ENCODE measurements around the gene SLC22A5.

SLC22A5 gene

GRCh38 chr5:132369474-132370180 is at the start of gene SLC22A5:
Gene SLC22A5, plus strand, starts transcription at chr5:132369710. Its CDS starts 263 bp downstream, at chr5:132369973.
- TF ChIP-seq CTCF (IDR thresholded peaks at IDR 0.05; ENCODE audit: borderline replicate concordance, extremely low read depth, low read length, poor library complexity, severe bottlenecking) = no peak
- no peak for TF ChIP-seq EZH2 (IDR thresholded peaks at IDR 0.05; ENCODE audit: borderline replicate concordance, low read depth, low read length, severe bottlenecking)
- Histone ChIP-seq H3K36me3 (ENCODE audit: insufficient read depth, low read length) (no peaks in the 10 kb centered on the region), H3K4me2 (ENCODE audit: insufficient read depth, low read length) (no peak within 1 kb of the TSS), H4K20me1 (ENCODE audit: insufficient read depth, low read length) (no peaks in the 10 kb centered on the region), H3K27ac (ENCODE audit: low read length) (no peak within 1 kb of the TSS), H3K9me3 (ENCODE audit: insufficient read depth, low read length, severe bottlenecking) (no peaks in the 10 kb centered on the region), H2AFZ (ENCODE audit: low read depth, low read length) (no peak within 1 kb of the TSS), H3K4me3 (ENCODE audit: low read depth in 1 of 2, low read length in 2 of 2) (no peak within 1 kb of the TSS), H3K4me1 (ENCODE audit: insufficient read depth, low read length) (no peaks in the 10 kb centered on the region), H3K9ac (ENCODE audit: low read depth, low read length) (no peak within 1 kb of the TSS), H3K79me2 (ENCODE audit: insufficient read depth, low read length) (no peaks in the 10 kb centered on the region), H3K27me3 (ENCODE audit: insufficient read depth, low read length, poor library complexity) (no peaks in the 10 kb centered on the region)
- no peak for ATAC-seq (ENCODE audit: insufficient read depth, low read depth)
- no peak for DNase-seq

- no peak overlapping the region for H3K9ac ChIP-seq (ENCODE audit: low read depth, low read length)
- no peak for ATAC-seq (ENCODE audit: insufficient read depth, low read depth)
- no peak for DNase-seq
Observed at GRCh38 chr5:132319975-132320374, 49.5 kb upstream of the SLC22A5 start.

GRCh38 chr5:132321109-132321721 is 48.3 kb upstream of the SLC22A5 start:
- Histone ChIP-seq H3K27me3 (ENCODE audit: insufficient read depth, low read length, poor library complexity) (peaks cover 23% of the 10 kb centered on the region), H3K36me3 (ENCODE audit: insufficient read depth, low read length) (no peaks in the 10 kb centered on the region)
- no peak for ATAC-seq (ENCODE audit: insufficient read depth, low read depth)

More at GRCh38 chr5:132319975-132320374, 49.5 kb upstream of the SLC22A5 start:
- H3K4me1 ChIP-seq (ENCODE audit: insufficient read depth, low read length) = no peaks in the 10 kb centered on the region
- no peaks in the 10 kb centered on the region for H3K79me2 ChIP-seq (ENCODE audit: insufficient read depth, low read length)
- H3K36me3 ChIP-seq (ENCODE audit: insufficient read depth, low read length) = no peaks in the 10 kb centered on the region
- no peaks in the 10 kb centered on the region for H3K9me3 ChIP-seq (ENCODE audit: insufficient read depth, low read length, severe bottlenecking)
- no peak overlapping the region for H3K27ac ChIP-seq (ENCODE audit: low read length)
- no peaks in the 10 kb centered on the region for H4K20me1 ChIP-seq (ENCODE audit: insufficient read depth, low read length)
- no peak overlapping the region for H3K4me3 ChIP-seq (ENCODE audit: low read depth in 1 of 2, low read length in 2 of 2)
- no peak overlapping the region for H2AFZ ChIP-seq (ENCODE audit: low read depth, low read length)
- no peak for TF ChIP-seq CTCF (IDR thresholded peaks at IDR 0.05; ENCODE audit: borderline replicate concordance, extremely low read depth, low read length, poor library complexity, severe bottlenecking)
- no peak for TF ChIP-seq EZH2 (IDR thresholded peaks at IDR 0.05; ENCODE audit: borderline replicate concordance, low read depth, low read length, severe bottlenecking)
- peaks cover 21% of the 10 kb centered on the region for H3K27me3 ChIP-seq (ENCODE audit: insufficient read depth, low read length, poor library complexity)
- no peak overlapping the region for H3K4me2 ChIP-seq (ENCODE audit: insufficient read depth, low read length)

More at GRCh38 chr5:132321109-132321721, 48.3 kb upstream of the SLC22A5 start:
- Histone ChIP-seq H4K20me1 (ENCODE audit: insufficient read depth, low read length) (no peaks in the 10 kb centered on the region), H2AFZ (ENCODE audit: low read depth, low read length) (no peak overlapping the region), H3K9me3 (ENCODE audit: insufficient read depth, low read length, severe bottlenecking) (no peaks in the 10 kb centered on the region), H3K27ac (ENCODE audit: low read length) (no peak overlapping the region), H3K4me1 (ENCODE audit: insufficient read depth, low read length) (no peaks in the 10 kb centered on the region), H3K9ac (ENCODE audit: low read depth, low read length) (no peak overlapping the region), H3K4me3 (ENCODE audit: low read depth in 1 of 2, low read length in 2 of 2) (no peak overlapping the region), H3K4me2 (ENCODE audit: insufficient read depth, low read length) (no peak overlapping the region), H3K79me2 (ENCODE audit: insufficient read depth, low read length) (no peaks in the 10 kb centered on the region)
- TF ChIP-seq CTCF (IDR thresholded peaks at IDR 0.05; ENCODE audit: borderline replicate concordance, extremely low read depth, low read length, poor library complexity, severe bottlenecking) = no peak
- TF ChIP-seq EZH2 (IDR thresholded peaks at IDR 0.05; ENCODE audit: borderline replicate concordance, low read depth, low read length, severe bottlenecking) = no peak
- no peak for DNase-seq
